ENCODE results near the gene PHAF1. TPM values are rescaled to one million over a fixed set of nuclear protein-coding genes. Genes with fewer than 3 reads are reported as not detected.

The PHAF1 gene
- total and polyA plus RNA-seq, 12 donors = 7.1 to 12.7 (median 11.5) TPM

GRCh38 chr16:67169011-67169451, 59.3 kb downstream of the PHAF1 start:
- ATAC-seq (no peak), DNase-seq (no peak)
- WGBS, 2 donors = 60 to 61% methylated on average over 9 of the region's 9 CpGs
- Histone ChIP-seq H3K36me3 (no peaks in the 10 kb centered on the region), H3K27me3 (peaks cover 0 to 72% (median 13%) of the 10 kb centered on the region in 7 donors), H3K27ac (peak overlapping the region in 8 of 10 donors; percentile 89 to 98 (median 94)), H3K9me3 (no peaks in the 10 kb centered on the region), H3K4me1 (peaks cover 22 to 69% (median 41%) of the 10 kb centered on the region in 9 donors), H3K4me3 (no peak overlapping the region)
- TF ChIP-seq CTCF (IDR thresholded peaks at IDR 0.05) = no peak
- intact Hi-C loops (cut with DNase I) = no loop called here

- WGBS, 2 donors = 6 to 7% methylated on average over 24 of the region's 24 CpGs
- Histone ChIP-seq H3K4me1 (peaks cover 18 to 69% (median 40%) of the 10 kb centered on the region in 9 donors), H3K4me3 (peak overlapping the region; percentile 30 to 60 (median 54)), H3K27me3 (peaks cover 0 to 73% (median 10%) of the 10 kb centered on the region in 7 donors), H3K36me3 (no peaks in the 10 kb centered on the region), H3K27ac (peak overlapping the region; percentile 69 to 98 (median 94)), H3K9me3 (no peaks in the 10 kb centered on the region)
- peak in 3 of 8 donors; percentile 13 to 36 (median 21) for ATAC-seq
- peak in 1 of 2 donors; percentile 57 for DNase-seq
- TF ChIP-seq CTCF (IDR thresholded peaks at IDR 0.05) = peak; percentile 18 to 72 (median 64)
- intact Hi-C loops (cut with DNase I) = no loop called here
Observed at GRCh38 chr16:67169642-67170167, 60.0 kb downstream of the PHAF1 start.

GRCh38 chr16:67170168-67170948, 60.6 kb downstream of the PHAF1 start, which contains the start of gene NOL3:
Gene NOL3 (plus strand): TSS chr16:67170538.
- ATAC-seq = peak; percentile 65 to 81 (median 75)

More at GRCh38 chr16:67170168-67170948, 60.6 kb downstream of the PHAF1 start, which contains the start of gene NOL3:
- peaks cover 0 to 5% (median 0%) of the 10 kb centered on the region in 9 donors for H3K36me3 ChIP-seq
- peak; percentile 86 to 89 for DNase-seq
- H3K27me3 ChIP-seq = peaks cover 0 to 73% (median 6%) of the 10 kb centered on the region in 7 donors
- H3K9me3 ChIP-seq = no peaks in the 10 kb centered on the region
- H3K27ac ChIP-seq = peak within 1 kb of the TSS; percentile 69 to 98 (median 94)
- no peak for TF ChIP-seq CTCF (IDR thresholded peaks at IDR 0.05)
- WGBS, 2 donors = 1% methylated on average over 44 to 50 of the region's 50 CpGs
- H3K4me3 ChIP-seq = peak within 1 kb of the TSS; percentile 30 to 60 (median 54)
- intact Hi-C loops (cut with DNase I) = no loop called here
- H3K4me1 ChIP-seq = peaks cover 12 to 68% (median 40%) of the 10 kb centered on the region in 9 donors
